ENCODE data around the gene ITK.

The ITK gene

GRCh38 chr5:157248821-157249470 is 68.3 kb downstream of the ITK start:
- no peak for TF ChIP-seq CTCF (IDR thresholded peaks at IDR 0.05; ENCODE audit: insufficient read depth, low read depth, low read length, missing control alignments)
- H3K4me3 ChIP-seq (ENCODE audit: low read length), result no peak overlapping the region
- DNase-seq (ENCODE audit: low read depth), result no peak

- H3K4me3 ChIP-seq (ENCODE audit: low read length), result no peak overlapping the region
- TF ChIP-seq CTCF (IDR thresholded peaks at IDR 0.05; ENCODE audit: insufficient read depth, low read depth, low read length, missing control alignments), result no peak
- DNase-seq (ENCODE audit: low read depth), result no peak
These were observed 72.2 kb downstream of the ITK start for GRCh38 chr5:157252711-157253465.

DNA sequence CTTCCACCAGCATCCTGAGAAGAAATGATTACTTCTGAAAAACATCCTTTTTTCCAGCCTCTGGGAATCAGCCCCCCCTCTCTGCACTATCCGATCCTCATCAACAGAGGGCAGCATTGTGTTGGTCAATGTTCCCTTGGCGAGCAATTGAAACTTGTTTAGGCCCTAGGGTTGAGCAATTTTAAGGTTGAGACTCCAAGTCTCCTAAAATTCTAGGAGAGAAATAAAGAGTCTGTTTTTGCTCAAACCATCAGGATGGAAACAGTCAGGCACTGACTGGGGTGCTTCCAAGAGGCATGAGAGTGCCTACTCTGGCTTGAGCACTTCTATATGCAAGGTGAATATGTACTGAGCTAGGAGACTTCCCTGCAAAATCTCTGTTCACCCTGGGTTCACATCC is 72.9 kb downstream of the ITK start:
- TF ChIP-seq CTCF (IDR thresholded peaks at IDR 0.05; ENCODE audit: insufficient read depth, low read depth, low read length, missing control alignments), result peak; percentile 98
- peak; percentile 59 for DNase-seq (ENCODE audit: low read depth)
- H3K4me3 ChIP-seq (ENCODE audit: low read length), result no peak overlapping the region

- no peak overlapping the region for H3K4me3 ChIP-seq (ENCODE audit: low read length)
- no peak for DNase-seq (ENCODE audit: low read depth)
- no peak for TF ChIP-seq CTCF (IDR thresholded peaks at IDR 0.05; ENCODE audit: insufficient read depth, low read depth, low read length, missing control alignments)
These were observed 77.8 kb downstream of the ITK start for GRCh38 chr5:157258450-157258849.

DNA sequence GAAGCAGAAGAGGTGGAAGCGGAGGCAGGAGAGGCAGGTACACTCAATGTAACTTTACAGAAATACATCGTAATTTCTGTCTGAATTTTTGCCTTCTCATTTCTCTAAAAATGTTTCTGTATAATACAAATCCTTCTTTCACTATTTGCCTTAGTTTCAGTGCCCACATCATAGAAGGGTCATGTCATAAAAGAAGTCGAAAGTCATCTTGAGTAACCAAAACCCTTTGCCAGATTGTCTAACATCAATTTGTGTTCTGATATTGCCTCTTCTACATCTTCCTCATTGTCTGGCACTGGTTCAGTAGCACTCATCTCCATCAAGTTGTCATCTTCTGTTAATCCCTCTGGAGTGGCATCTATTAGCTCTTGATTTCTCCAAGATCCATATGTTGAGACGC is 79.1 kb downstream of the ITK start:
- DNase-seq (ENCODE audit: low read depth), result no peak
- TF ChIP-seq CTCF (IDR thresholded peaks at IDR 0.05; ENCODE audit: insufficient read depth, low read depth, low read length, missing control alignments), result no peak
- H3K4me3 ChIP-seq (ENCODE audit: low read length), result no peak overlapping the region

- no peak overlapping the region for H3K4me3 ChIP-seq (ENCODE audit: low read length)
- peak; percentile 70 for DNase-seq (ENCODE audit: low read depth)
- no peak for TF ChIP-seq CTCF (IDR thresholded peaks at IDR 0.05; ENCODE audit: insufficient read depth, low read depth, low read length, missing control alignments)
These were observed 83.0 kb downstream of the ITK start for GRCh38 chr5:157263496-157264090.

Data from epithelial cell of esophagus (primary cell).